ENCODE measurements around the gene SIK2. TPM values are rescaled to one million over a fixed set of nuclear protein-coding genes. Genes with fewer than 3 reads are reported as not detected.
"Not testable (repeated sequence)": the region's sequence is repeated elsewhere in the genome, so short reads cannot be mapped to it uniquely, and the experiment has no call there.

SIK2 gene
- total RNA-seq, 1 donor from 2014 or later: 8.2 TPM

DNA sequence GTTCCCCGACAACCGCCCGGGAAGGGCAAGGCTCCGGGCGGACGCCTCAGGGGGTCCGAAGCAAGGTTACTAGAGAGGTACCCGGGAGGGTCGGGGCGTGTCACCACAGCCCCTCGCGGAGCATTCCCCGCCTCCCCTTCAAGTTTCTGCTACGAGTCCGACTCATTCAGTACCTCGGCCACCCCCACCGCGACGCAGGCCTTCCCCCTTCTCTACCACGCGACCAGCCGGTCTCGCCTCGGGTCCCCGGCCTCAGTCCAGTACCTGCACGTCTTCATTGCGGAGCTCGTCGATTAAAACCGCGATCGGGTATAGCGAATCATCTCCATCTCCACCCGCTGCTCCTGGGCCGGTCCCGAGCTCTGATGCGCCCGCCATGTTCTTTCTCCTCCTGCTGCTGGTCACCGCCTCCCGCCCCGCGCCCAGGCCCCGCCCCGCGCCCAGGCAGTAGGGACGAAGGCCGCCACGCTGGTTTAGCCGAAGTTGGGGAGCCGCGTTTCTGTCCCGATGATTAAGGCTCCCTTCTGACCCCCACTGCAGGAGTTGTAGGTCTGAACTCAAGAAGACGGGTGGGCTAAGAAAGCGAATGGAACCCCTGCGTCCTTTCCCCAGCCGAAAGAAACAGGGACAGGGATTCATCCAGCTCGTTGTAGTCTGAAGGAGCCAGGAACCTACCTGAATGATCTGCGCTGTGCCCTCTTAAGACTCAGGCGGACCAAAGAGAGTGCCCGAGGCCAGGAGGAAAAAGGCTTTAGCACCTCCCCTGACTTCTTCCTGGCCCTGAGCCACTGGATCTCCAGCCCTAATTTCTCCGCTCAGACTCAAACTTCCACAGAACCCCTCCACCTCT, 164.0 kb downstream of the SIK2 start, which contains the start of gene PPP2R1B:
PPP2R1B (minus strand) TSS at position 406 of the 850 bp plus-strand sequence; CDS start at position 378, 28 bp downstream.
- H3K27me3 ChIP-seq: no peaks in the 10 kb centered on the region
- DNase-seq (ENCODE audit: low spot score in 2 of 2): peak in 1 of 2 donors; percentile 80
- peak within 1 kb of the TSS; percentile 85 to 98 for H3K4me3 ChIP-seq
- H3K36me3 ChIP-seq: peaks cover 6 to 22% of the 10 kb centered on the region in 2 donors
- H3K9me3 ChIP-seq: no peaks in the 10 kb centered on the region
- H3K27ac ChIP-seq: peak within 1 kb of the TSS; percentile 89
- H3K4me1 ChIP-seq: peaks cover 6 to 17% of the 10 kb centered on the region in 2 donors
- intact Hi-C loops (cut with DNase I): loop anchor here (1.0 to 10.0 kb wide), 4 partner anchors 9 to 164 kb away; partner anchors contain the start of gene SIK2
- TF ChIP-seq, protein P1, sequence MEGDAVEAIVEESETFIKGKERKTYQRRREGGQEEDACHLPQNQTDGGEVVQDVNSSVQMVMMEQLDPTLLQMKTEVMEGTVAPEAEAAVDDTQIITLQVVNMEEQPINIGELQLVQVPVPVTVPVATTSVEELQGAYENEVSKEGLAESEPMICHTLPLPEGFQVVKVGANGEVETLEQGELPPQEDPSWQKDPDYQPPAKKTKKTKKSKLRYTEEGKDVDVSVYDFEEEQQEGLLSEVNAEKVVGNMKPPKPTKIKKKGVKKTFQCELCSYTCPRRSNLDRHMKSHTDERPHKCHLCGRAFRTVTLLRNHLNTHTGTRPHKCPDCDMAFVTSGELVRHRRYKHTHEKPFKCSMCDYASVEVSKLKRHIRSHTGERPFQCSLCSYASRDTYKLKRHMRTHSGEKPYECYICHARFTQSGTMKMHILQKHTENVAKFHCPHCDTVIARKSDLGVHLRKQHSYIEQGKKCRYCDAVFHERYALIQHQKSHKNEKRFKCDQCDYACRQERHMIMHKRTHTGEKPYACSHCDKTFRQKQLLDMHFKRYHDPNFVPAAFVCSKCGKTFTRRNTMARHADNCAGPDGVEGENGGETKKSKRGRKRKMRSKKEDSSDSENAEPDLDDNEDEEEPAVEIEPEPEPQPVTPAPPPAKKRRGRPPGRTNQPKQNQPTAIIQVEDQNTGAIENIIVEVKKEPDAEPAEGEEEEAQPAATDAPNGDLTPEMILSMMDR (IDR thresholded peaks at IDR 0.05): no peak

DNA sequence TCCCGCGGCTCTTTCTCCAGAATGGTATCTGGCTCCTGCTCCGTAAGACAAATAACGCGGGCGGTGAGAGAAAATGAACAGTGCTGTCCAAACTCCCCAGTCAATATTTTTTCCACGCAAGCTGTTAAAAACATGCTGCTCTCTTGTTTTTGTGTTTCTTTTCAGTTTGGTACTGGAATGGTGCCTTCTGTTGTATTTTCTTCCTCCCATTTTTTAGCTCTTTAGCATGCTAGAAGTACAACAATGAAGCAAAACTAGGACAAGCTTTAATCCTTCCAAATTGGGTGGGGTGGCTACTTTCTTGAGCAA, 164.5 kb downstream of the SIK2 start:
- intact Hi-C loops (cut with DNase I): loop anchor here (1.0 to 10.0 kb wide), 4 partner anchors 9 to 164 kb away; partner anchors contain the start of gene SIK2
- Histone ChIP-seq H3K4me1 (peaks cover 6 to 17% of the 10 kb centered on the region in 2 donors), H3K27me3 (no peaks in the 10 kb centered on the region)

DNA sequence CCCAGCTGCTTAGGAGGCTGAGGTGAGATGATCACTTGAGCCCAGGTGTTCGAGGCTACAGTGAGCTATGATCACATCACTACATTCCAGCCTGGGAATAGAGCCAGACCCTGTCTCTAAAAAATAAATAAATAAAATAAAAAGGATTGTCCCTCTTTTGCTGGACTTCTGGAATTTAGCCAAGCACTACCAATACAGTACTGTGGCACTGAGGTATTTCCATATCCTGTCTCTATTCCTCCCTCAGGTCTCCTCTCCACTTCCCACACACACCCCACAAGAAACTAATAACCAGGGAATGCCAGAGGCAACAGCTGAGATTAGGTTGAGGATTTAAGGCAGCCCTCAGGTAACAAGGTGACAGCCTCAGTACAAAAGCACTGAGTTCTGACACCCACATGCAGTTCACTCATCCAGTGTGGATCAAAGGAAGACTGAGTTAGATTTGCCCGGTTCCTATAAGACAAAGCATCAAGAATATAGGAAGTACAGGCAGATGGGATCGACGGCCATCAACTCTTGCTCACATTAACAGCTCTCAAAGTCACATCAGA, 168.4 kb downstream of the SIK2 start:
- intact Hi-C loops (cut with DNase I): loop anchor here (10.0 kb wide), 1 partner anchor 454 kb away; the partner anchor contains the start of gene PTS
- TF ChIP-seq, protein P1 (IDR thresholded peaks at IDR 0.05): no peak
- Histone ChIP-seq H3K9me3 (no peaks in the 10 kb centered on the region), H3K4me1 (peaks cover 6 to 14% of the 10 kb centered on the region in 2 donors), H3K27ac (no peak overlapping the region), H3K27me3 (no peaks in the 10 kb centered on the region), H3K36me3 (no peaks in the 10 kb centered on the region), H3K4me3 (no peak overlapping the region)
- no peak for DNase-seq (ENCODE audit: low spot score in 2 of 2)

More for the DNA sequence above, 164.5 kb downstream of the SIK2 start:
- TF ChIP-seq, protein P1 (IDR thresholded peaks at IDR 0.05): no peak
- DNase-seq (ENCODE audit: low spot score in 2 of 2): no peak
- no peaks in the 10 kb centered on the region for H3K9me3 ChIP-seq
- peak overlapping the region; percentile 85 to 98 for H3K4me3 ChIP-seq
- H3K36me3 ChIP-seq: peaks cover 2 to 16% of the 10 kb centered on the region in 2 donors
- peak overlapping the region; percentile 89 for H3K27ac ChIP-seq

DNA sequence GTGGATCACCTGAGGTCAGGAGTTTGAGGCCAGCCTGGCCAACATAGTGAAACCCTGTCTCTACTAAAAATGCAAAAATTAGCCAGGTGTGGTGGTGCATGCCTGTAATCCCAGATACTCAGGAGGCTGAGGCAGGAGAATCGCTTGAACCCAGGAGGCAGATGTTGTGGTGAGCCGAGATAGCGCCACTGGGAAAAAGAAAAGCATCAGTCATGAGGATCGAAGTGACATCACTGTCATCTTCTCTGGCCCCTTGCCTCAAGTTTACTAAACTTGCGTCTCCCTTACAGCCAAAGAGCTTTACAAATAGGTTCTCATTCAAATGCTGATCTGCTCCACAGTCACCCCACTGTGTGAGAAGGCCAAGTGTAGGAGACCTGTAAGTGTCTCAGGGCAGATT, 169.0 kb downstream of the SIK2 start:
- not testable (repeated sequence) for H3K9me3 ChIP-seq; H3K27ac ChIP-seq; H3K4me3 ChIP-seq; H3K27me3 ChIP-seq; H3K36me3 ChIP-seq; DNase-seq (ENCODE audit: low spot score in 2 of 2)
- H3K4me1 ChIP-seq: peaks cover 6 to 14% of the 10 kb centered on the region in 2 donors
- intact Hi-C loops (cut with DNase I): loop anchor here (10.0 kb wide), 1 partner anchor 454 kb away; the partner anchor contains the start of gene PTS

DNA sequence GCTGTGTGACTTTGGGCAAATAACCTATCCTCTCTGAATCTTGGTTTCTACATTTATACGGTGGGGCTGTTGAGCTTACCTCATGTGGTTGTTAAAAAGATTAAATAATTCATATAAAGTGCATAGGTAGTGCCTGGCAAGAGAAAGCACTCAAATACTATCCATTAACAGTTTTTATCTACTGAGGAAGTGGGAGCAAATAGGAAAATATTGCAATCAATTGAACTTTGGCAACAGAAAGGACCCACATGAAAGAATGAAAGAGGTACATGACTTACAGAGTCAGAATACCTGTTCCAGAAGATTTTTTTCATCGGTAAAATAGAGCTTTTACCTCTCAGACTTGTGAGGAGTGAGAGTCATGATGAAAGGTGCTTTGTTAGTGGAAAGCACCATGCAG, 170.3 kb downstream of the SIK2 start:
- TF ChIP-seq, protein P1 (IDR thresholded peaks at IDR 0.05): no peak
- intact Hi-C loops (cut with DNase I): loop anchor here (10.0 kb wide), 1 partner anchor 452 kb away; the partner anchor contains the start of gene PTS
- no peaks in the 10 kb centered on the region for H3K36me3 ChIP-seq

More for the DNA sequence above, 170.3 kb downstream of the SIK2 start:
- Histone ChIP-seq H3K4me1 (peaks cover 0 to 9% of the 10 kb centered on the region in 2 donors), H3K4me3 (no peak overlapping the region), H3K9me3 (no peaks in the 10 kb centered on the region), H3K27me3 (no peaks in the 10 kb centered on the region), H3K27ac (no peak overlapping the region)
- no peak for DNase-seq (ENCODE audit: low spot score in 2 of 2)

Data from ascending aorta (tissue), 2 donors.